Activated T-helper 1 cell treated with anti-CD3 and anti-CD28 coated beads, Interleukin-12 subunit alpha, Interleukin-12 subunit beta, Interleukin-2, Interleukin-4 antibody, amounts not matched to agents 30 ng/mL and 10 ng/mL and 1 ng/mL, durations not matched to agents 14 hours and 24 hours and 36 hours (primary cell): ENCODE measurements around the gene PRPF40B. TPM values are rescaled to one million over a fixed set of nuclear protein-coding genes. Genes with fewer than 3 reads are reported as not detected.

Experiments
- DNase-seq: peaks from one replicate; pipeline ENCODE4 v3.0.0; 2021; ENCODE audit warnings: low spot score
- H3K27ac Mint-ChIP-seq: one replicate; pipeline ENCODE4 v1.8.0; 2021; ENCODE audit warnings: mild to moderate bottlenecking, mixed read lengths
- H3K27me3 Mint-ChIP-seq: one replicate; pipeline ENCODE4 v1.8.0; 2022; ENCODE audit warnings: mild to moderate bottlenecking, moderate library complexity, mixed read lengths; ENCODE audit not compliant: insufficient read depth
- H3K36me3 Mint-ChIP-seq: one replicate; pipeline ENCODE4 v1.8.0; 2021; ENCODE audit warnings: low read depth, mixed read lengths
- H3K4me1 Mint-ChIP-seq: one replicate; pipeline ENCODE4 v1.8.0; 2021; ENCODE audit warnings: low read depth, mixed read lengths
- H3K4me3 Mint-ChIP-seq: one replicate; pipeline ENCODE4 v1.8.0; 2021; ENCODE audit warnings: mild to moderate bottlenecking, moderate library complexity, mixed read lengths
- H3K9me3 Mint-ChIP-seq: one replicate; pipeline ENCODE4 v1.8.0; 2021; ENCODE audit warnings: mixed read lengths
- intact Hi-C: fragments of 100-400 bp; cut with micrococcal nuclease; formaldehyde crosslinking; loops from one replicate; pipeline ENCODE4 v1.15.1; 2024
- total RNA-seq: library from RNA; stranded (reverse); gene quantifications from 2 replicates; pipeline ENCODE4 v1.2.3, GENCODE V29; 2022

Gene PRPF40B
- 10.4 and 12.7 TPM in 2 replicates for total RNA-seq

GRCh38 chr12:49623142-49623904 lies at the start of gene PRPF40B:
Gene PRPF40B, plus strand, starts transcription at chr12:49623561. Its CDS starts 30 bp downstream, at chr12:49623591.
- Mint-ChIP-seq H3K36me3 (peaks cover 1% of the 10 kb centered on the region), H3K9me3 (no peaks in the 10 kb centered on the region), H3K4me1 (peaks cover 26% of the 10 kb centered on the region), H3K27ac (peak within 1 kb of the TSS; percentile 81), H3K4me3 (peak within 1 kb of the TSS; percentile 83), H3K27me3 (peaks cover 18% of the 10 kb centered on the region)
- peak; percentile 81 for DNase-seq
- intact Hi-C loops, result loop anchor here (1.0 to 10.0 kb wide), 8 partner anchors 39 to 401 kb away; partner anchors contain the start of genes BCDIN3D, KCNH3, MCRS1 and NCKAP5L

DNA sequence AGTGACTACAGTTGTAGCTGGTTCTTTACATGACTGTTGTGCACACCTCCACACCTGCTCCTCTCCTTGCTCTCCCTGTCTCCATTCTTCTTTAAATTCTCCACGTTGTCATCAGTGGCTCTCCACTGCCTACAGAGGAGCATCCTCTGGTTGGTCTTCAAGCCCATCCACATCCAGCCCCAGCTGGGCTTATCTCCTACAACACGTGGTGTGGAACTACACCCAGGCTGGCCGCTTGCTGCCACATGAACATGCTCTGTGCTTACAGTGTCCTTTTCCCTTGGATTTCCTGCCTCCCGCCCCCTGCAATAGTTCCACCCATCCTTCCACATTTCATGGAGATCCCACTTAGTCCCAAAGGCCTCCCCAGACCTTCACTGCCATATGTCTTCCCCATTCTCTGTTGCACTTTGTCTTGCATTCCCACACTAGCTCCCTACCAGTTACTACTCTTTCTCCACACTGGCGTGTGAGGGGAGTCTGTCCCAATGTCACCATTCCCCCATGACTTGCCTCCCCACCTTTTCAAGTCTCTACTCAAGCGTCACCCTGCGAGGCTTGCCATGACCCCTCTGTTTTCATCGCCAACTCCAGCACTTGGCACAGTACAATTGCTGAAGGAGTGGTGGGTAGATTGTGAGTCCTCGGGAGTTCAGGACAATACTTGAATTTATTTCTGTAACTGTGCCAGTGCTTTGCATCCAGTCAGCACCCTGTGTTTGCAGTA lies 45.6 kb upstream of the PRPF40B start:
- Mint-ChIP-seq H3K9me3 (no peaks in the 10 kb centered on the region), H3K27me3 (no peaks in the 10 kb centered on the region), H3K4me3 (no peak overlapping the region), H3K27ac (no peak overlapping the region), H3K4me1 (peaks cover 23% of the 10 kb centered on the region), H3K36me3 (peaks cover 5% of the 10 kb centered on the region)
- intact Hi-C loops, result no loop called here
- no peak for DNase-seq

GRCh38 chr12:49578471-49579112 lies 44.8 kb upstream of the PRPF40B start:
- Mint-ChIP-seq H3K4me1 (peaks cover 23% of the 10 kb centered on the region), H3K27me3 (no peaks in the 10 kb centered on the region), H3K9me3 (no peaks in the 10 kb centered on the region), H3K4me3 (no peak overlapping the region), H3K36me3 (peaks cover 5% of the 10 kb centered on the region), H3K27ac (no peak overlapping the region)
- intact Hi-C loops, result no loop called here
- no peak for DNase-seq

- DNase-seq, result peak; percentile 36
- peak overlapping the region; percentile 3 for H3K27ac Mint-ChIP-seq
- no peak overlapping the region for H3K4me3 Mint-ChIP-seq
- H3K27me3 Mint-ChIP-seq, result no peaks in the 10 kb centered on the region
- no peaks in the 10 kb centered on the region for H3K9me3 Mint-ChIP-seq
- intact Hi-C loops, result loop anchor here (1.0 to 5.0 kb wide), 4 partner anchors 13 to 223 kb away; partner anchors contain the start of gene MCRS1
- H3K4me1 Mint-ChIP-seq, result peaks cover 23% of the 10 kb centered on the region
- H3K36me3 Mint-ChIP-seq, result peaks cover 4% of the 10 kb centered on the region
These were observed 42.5 kb upstream of the PRPF40B start for GRCh38 chr12:49580572-49581535.

- intact Hi-C loops, result loop anchor here (5.0 kb wide), 1 partner anchor 70 kb away; no protein-coding TSS in a partner anchor
- no peaks in the 10 kb centered on the region for H3K36me3 Mint-ChIP-seq
- H3K27ac Mint-ChIP-seq, result no peak overlapping the region
These were observed 41.2 kb upstream of the PRPF40B start for GRCh38 chr12:49582201-49582600.

DNA sequence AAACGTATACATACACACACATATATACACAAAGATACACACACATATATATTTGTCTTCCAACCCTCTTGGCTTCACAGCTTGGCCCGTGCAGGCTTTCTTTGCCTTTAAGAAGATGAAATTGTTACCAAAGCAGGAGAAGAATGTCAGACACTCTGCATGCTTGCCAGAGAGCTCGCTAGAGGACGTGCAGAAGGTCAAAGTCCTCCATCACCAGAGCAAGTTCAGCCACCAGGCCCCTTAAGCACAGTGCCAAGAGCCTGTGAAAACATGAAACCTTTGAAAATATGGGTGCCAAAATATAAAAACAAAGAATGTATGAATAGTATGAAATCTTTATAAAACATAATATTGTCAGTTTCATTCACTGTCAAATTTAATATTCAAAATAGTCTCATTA lies 40.5 kb upstream of the PRPF40B start:
- Mint-ChIP-seq H3K4me3 (no peak overlapping the region), H3K36me3 (no peaks in the 10 kb centered on the region), H3K27me3 (no peaks in the 10 kb centered on the region), H3K4me1 (peaks cover 23% of the 10 kb centered on the region), H3K27ac (no peak overlapping the region), H3K9me3 (no peaks in the 10 kb centered on the region)
- DNase-seq, result no peak
- intact Hi-C loops, result loop anchor here (5.0 kb wide), 1 partner anchor 71 kb away; no protein-coding TSS in a partner anchor

More at GRCh38 chr12:49582201-49582600, 41.2 kb upstream of the PRPF40B start:
- Mint-ChIP-seq H3K4me3 (no peak overlapping the region), H3K4me1 (peaks cover 23% of the 10 kb centered on the region), H3K27me3 (no peaks in the 10 kb centered on the region), H3K9me3 (no peaks in the 10 kb centered on the region)
- no peak for DNase-seq

GRCh38 chr12:49583366-49584094 lies 39.8 kb upstream of the PRPF40B start:
- H3K27me3 Mint-ChIP-seq, result no peaks in the 10 kb centered on the region
- no peaks in the 10 kb centered on the region for H3K9me3 Mint-ChIP-seq
- DNase-seq, result no peak
- H3K4me3 Mint-ChIP-seq, result no peak overlapping the region
- intact Hi-C loops, result loop anchor here (5.0 kb wide), 1 partner anchor 71 kb away; no protein-coding TSS in a partner anchor
- H3K36me3 Mint-ChIP-seq, result no peaks in the 10 kb centered on the region
- no peak overlapping the region for H3K27ac Mint-ChIP-seq
- H3K4me1 Mint-ChIP-seq, result peaks cover 23% of the 10 kb centered on the region

- intact Hi-C loops, result loop anchor here (5.0 kb wide), 1 partner anchor 72 kb away; no protein-coding TSS in a partner anchor
- no peaks in the 10 kb centered on the region for H3K36me3 Mint-ChIP-seq
- peaks cover 23% of the 10 kb centered on the region for H3K4me1 Mint-ChIP-seq
- no peaks in the 10 kb centered on the region for H3K9me3 Mint-ChIP-seq
- no peaks in the 10 kb centered on the region for H3K27me3 Mint-ChIP-seq
- no peak for DNase-seq
- no peak overlapping the region for H3K4me3 Mint-ChIP-seq
- no peak overlapping the region for H3K27ac Mint-ChIP-seq
These were observed 38.8 kb upstream of the PRPF40B start for GRCh38 chr12:49584591-49584990.

GRCh38 chr12:49585477-49586459 lies 37.6 kb upstream of the PRPF40B start:
- Mint-ChIP-seq H3K4me1 (peaks cover 17% of the 10 kb centered on the region), H3K4me3 (no peak overlapping the region), H3K36me3 (peaks cover 2% of the 10 kb centered on the region), H3K27ac (no peak overlapping the region), H3K27me3 (no peaks in the 10 kb centered on the region), H3K9me3 (peaks cover under 1% of the 10 kb centered on the region)
- no peak for DNase-seq
- intact Hi-C loops, result no loop called here

- H3K4me3 Mint-ChIP-seq, result no peak overlapping the region
- peaks cover under 1% of the 10 kb centered on the region for H3K4me1 Mint-ChIP-seq
- peaks cover 3% of the 10 kb centered on the region for H3K9me3 Mint-ChIP-seq
- H3K27me3 Mint-ChIP-seq, result no peaks in the 10 kb centered on the region
- peaks cover 4% of the 10 kb centered on the region for H3K36me3 Mint-ChIP-seq
- DNase-seq, result no peak
- H3K27ac Mint-ChIP-seq, result no peak overlapping the region
- intact Hi-C loops, result no loop called here
These were observed 36.0 kb upstream of the PRPF40B start for GRCh38 chr12:49587174-49587908.
